Fibroblast of lung (primary cell): Measurements from ENCODE around the gene RAPGEF5. TPM values are rescaled to one million over a fixed set of nuclear protein-coding genes. Genes with fewer than 3 reads are reported as not detected.

ENCODE experiments used
- DNase-seq, 2 donors: peaks; one replicate each; pipeline versions ENCODE4 v3.0.0 to v3.0.0-alpha.2; 2010; ENCODE audit warnings: low read depth in 2 of 2
- H2AFZ ChIP-seq: 2 replicates; pipeline ENCODE4 v1.5.1; 2012; ENCODE audit warnings: low read length, control low read depth, inconsistent platforms
- H3K27ac ChIP-seq: 2 replicates; pipeline ENCODE4 v1.5.1; 2011; ENCODE audit warnings: low read length, control low read depth; ENCODE audit not compliant: insufficient read depth
- H3K27me3 ChIP-seq: 2 replicates; pipeline ENCODE4 v1.5.1; 2011; ENCODE audit warnings: mild to moderate bottlenecking, low read length; ENCODE audit not compliant: control insufficient read depth, insufficient read depth
- H3K36me3 ChIP-seq: 2 replicates; pipeline ENCODE4 v1.5.1; 2011; ENCODE audit warnings: low read length; ENCODE audit not compliant: control insufficient read depth, insufficient read depth
- H3K4me1 ChIP-seq: 2 replicates; pipeline ENCODE4 v1.5.1; 2011; ENCODE audit warnings: low read length; ENCODE audit not compliant: control insufficient read depth, insufficient read depth; ENCODE audit errors: extremely low read depth
- H3K4me2 ChIP-seq: 2 replicates; pipeline ENCODE4 v1.5.1; 2011; ENCODE audit warnings: low read length, control low read depth; ENCODE audit not compliant: insufficient read depth; ENCODE audit errors: extremely low read depth
- H3K4me3 ChIP-seq, 4 experiments: fragments of 200-600 bp in 1 of 4; sonication (generic) in 1 of 4; replicated peaks in 1 of 4; 2 replicates each; pipeline ENCODE4 v1.5.1; 2011 to 2016; ENCODE audit warnings: low read length in 4 of 4, low read depth in 3 of 4, mild to moderate bottlenecking in 3 of 4, control low read depth in 2 of 4, inconsistent platforms in 1 of 4, mixed read lengths in 1 of 4; ENCODE audit not compliant: insufficient read depth in 1 of 4; ENCODE audit errors: control extremely low read depth in 1 of 4
- H3K79me2 ChIP-seq: 2 replicates; pipeline ENCODE4 v1.5.1; 2012; ENCODE audit warnings: mild to moderate bottlenecking, low read length, inconsistent platforms; ENCODE audit not compliant: control insufficient read depth, insufficient read depth
- H3K9ac ChIP-seq: 2 replicates; pipeline ENCODE4 v1.5.1; 2011; ENCODE audit warnings: mild to moderate bottlenecking, low read length, control low read depth; ENCODE audit not compliant: insufficient read depth
- H3K9me3 ChIP-seq: 2 replicates; pipeline ENCODE4 v1.5.1; 2012; ENCODE audit warnings: low read depth, low read length; ENCODE audit not compliant: control insufficient read depth, insufficient read depth
- H4K20me1 ChIP-seq: 2 replicates; pipeline ENCODE4 v1.5.1; 2011; ENCODE audit warnings: low read length; ENCODE audit not compliant: control insufficient read depth, insufficient read depth; ENCODE audit errors: extremely low read depth
- EZH2 ChIP-seq: IDR thresholded peaks from 2 replicates; pipeline ENCODE4 v1.5.1; 2012; ENCODE audit warnings: low read length, control low read depth, mild to moderate bottlenecking; ENCODE audit errors: missing control alignments
- polyA plus RNA-seq, 2 donors: library from polyadenylated mRNA; depleted of rRNA in 1 of 2; stranded (reverse) in 1 of 2; unstranded in 1 of 2; fragments of >200 nt; gene quantifications; 2 replicates each; pipeline ENCODE4 v1.2.1, GENCODE V29; 2011 to 2012; ENCODE audit warnings: missing spikeins in 1 of 2
- total RNA-seq: library from RNA; depleted of rRNA; stranded (reverse); fragments of >200 nt; gene quantifications from 2 replicates; pipeline ENCODE4 v1.2.1, GENCODE V29; 2014
- TF ChIP-seq, protein P1 (sequence below), 2 donors: IDR thresholded peaks in 1 of 2; conservative IDR thresholded peaks in 1 of 2; 1 replicate in 1 of 2; 2 replicates in 1 of 2; pipeline ENCODE4 v1.5.1; 2011 to 2012; ENCODE audit warnings: low read length in 2 of 2, control low read depth in 1 of 2, inconsistent platforms in 1 of 2, low read depth in 1 of 2, mild to moderate bottlenecking in 1 of 2

Gene RAPGEF5
- total and polyA plus RNA-seq, 2 donors (not counting 1 experiment from before 2014, with no cell fraction given): 1.4 to 1.5 TPM

DNA sequence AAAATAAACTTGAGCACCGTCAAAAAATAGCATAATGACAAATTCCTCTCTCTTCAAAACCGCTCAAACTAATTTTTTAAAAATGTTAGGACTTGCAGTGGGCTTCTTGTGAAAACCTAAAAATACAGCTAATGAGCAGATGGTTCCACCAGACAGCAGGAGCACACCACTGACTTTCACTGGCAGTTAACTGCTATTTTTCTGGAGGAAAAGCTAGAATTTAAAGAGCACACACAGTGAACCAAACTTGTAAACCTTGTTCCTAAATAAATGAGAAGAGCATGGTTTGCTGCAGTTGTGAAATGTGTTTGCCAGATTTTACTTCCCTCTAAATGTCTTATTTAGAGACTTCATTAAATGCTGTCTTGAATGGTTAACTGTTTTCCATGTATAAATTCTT, 143.9 kb downstream of the RAPGEF5 start:
- Histone ChIP-seq H2AFZ (no peak overlapping the region), H3K4me1 (no peaks in the 10 kb centered on the region), H3K9ac (no peak overlapping the region), H3K4me2 (no peak overlapping the region), H3K79me2 (no peaks in the 10 kb centered on the region), H3K27ac (no peak overlapping the region), H4K20me1 (no peaks in the 10 kb centered on the region), H3K4me3 (no peak overlapping the region), H3K27me3 (no peaks in the 10 kb centered on the region), H3K36me3 (no peaks in the 10 kb centered on the region), H3K9me3 (no peaks in the 10 kb centered on the region)
- TF ChIP-seq, protein P1, sequence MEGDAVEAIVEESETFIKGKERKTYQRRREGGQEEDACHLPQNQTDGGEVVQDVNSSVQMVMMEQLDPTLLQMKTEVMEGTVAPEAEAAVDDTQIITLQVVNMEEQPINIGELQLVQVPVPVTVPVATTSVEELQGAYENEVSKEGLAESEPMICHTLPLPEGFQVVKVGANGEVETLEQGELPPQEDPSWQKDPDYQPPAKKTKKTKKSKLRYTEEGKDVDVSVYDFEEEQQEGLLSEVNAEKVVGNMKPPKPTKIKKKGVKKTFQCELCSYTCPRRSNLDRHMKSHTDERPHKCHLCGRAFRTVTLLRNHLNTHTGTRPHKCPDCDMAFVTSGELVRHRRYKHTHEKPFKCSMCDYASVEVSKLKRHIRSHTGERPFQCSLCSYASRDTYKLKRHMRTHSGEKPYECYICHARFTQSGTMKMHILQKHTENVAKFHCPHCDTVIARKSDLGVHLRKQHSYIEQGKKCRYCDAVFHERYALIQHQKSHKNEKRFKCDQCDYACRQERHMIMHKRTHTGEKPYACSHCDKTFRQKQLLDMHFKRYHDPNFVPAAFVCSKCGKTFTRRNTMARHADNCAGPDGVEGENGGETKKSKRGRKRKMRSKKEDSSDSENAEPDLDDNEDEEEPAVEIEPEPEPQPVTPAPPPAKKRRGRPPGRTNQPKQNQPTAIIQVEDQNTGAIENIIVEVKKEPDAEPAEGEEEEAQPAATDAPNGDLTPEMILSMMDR (conservative IDR thresholded peaks at IDR 0.05 in 1 of 2, IDR thresholded peaks at IDR 0.05 in 1 of 2; ENCODE audit: low read depth in 1 of 2, low read length in 2 of 2): no peak
- no peak for TF ChIP-seq EZH2
- no peak for DNase-seq

DNA sequence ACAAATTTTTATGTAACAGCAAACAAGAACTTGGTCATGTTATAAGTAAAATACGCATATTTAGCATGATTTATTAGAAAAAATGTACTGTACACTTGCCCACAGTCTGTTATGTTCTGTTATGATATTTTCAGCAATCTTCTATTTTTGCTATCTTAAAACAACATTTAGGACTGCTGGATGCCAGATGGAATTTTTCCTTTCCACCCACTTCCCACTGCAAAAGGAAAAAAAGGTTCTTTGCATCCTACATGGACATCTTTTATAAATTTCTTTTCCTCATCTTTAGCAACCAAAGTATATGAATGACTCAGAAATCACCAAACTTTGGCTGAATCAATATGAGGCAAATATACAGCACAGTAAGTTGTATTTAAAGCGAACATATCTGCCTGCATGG, 146.0 kb downstream of the RAPGEF5 start:
- Histone ChIP-seq H3K79me2 (no peaks in the 10 kb centered on the region), H3K4me3 (no peak overlapping the region), H3K9ac (no peak overlapping the region), H3K27me3 (no peaks in the 10 kb centered on the region), H3K4me2 (no peak overlapping the region), H3K36me3 (no peaks in the 10 kb centered on the region), H3K4me1 (no peaks in the 10 kb centered on the region), H3K9me3 (no peaks in the 10 kb centered on the region), H2AFZ (no peak overlapping the region), H3K27ac (no peak overlapping the region), H4K20me1 (no peaks in the 10 kb centered on the region)
- DNase-seq: no peak
- TF ChIP-seq EZH2: no peak
- TF ChIP-seq, protein P1 (conservative IDR thresholded peaks at IDR 0.05 in 1 of 2, IDR thresholded peaks at IDR 0.05 in 1 of 2; ENCODE audit: low read depth in 1 of 2, low read length in 2 of 2): no peak

DNA sequence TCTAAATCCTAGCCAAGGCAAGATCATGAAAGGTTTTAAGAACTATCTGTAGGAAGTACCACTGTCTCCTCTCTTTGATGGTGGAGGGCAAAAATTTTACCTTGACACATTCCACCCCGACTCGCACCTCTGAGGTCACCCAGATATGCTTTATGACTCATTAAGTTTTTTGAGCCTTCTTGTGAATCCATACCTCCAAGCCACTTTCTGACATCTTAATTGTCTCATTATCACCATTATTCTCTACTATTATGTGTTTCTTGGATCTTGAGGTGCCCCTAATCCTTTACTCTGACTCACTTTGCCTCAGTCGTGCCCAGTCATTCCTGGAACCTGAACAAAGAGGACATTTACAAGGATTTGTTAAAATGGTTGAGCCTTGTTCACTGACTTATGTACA, 146.6 kb downstream of the RAPGEF5 start:
- Histone ChIP-seq H3K4me1 (no peaks in the 10 kb centered on the region), H3K4me3 (no peak overlapping the region), H2AFZ (no peak overlapping the region), H4K20me1 (no peaks in the 10 kb centered on the region), H3K27ac (no peak overlapping the region), H3K79me2 (no peaks in the 10 kb centered on the region), H3K4me2 (no peak overlapping the region), H3K27me3 (no peaks in the 10 kb centered on the region), H3K9ac (no peak overlapping the region), H3K9me3 (no peaks in the 10 kb centered on the region), H3K36me3 (no peaks in the 10 kb centered on the region)
- TF ChIP-seq EZH2: no peak
- TF ChIP-seq, protein P1 (conservative IDR thresholded peaks at IDR 0.05 in 1 of 2, IDR thresholded peaks at IDR 0.05 in 1 of 2; ENCODE audit: low read depth in 1 of 2, low read length in 2 of 2): no peak
- DNase-seq: peak in 1 of 2 donors; percentile 6
